Glomerular endothelial cell (primary cell): ENCODE measurements around the gene AMACR. TPM values are rescaled to one million over a fixed set of nuclear protein-coding genes. Genes with fewer than 3 reads are reported as not detected.
"Not testable (repeated sequence)": the region's sequence is repeated elsewhere in the genome, so short reads cannot be mapped to it uniquely, and the experiment has no call there.

Experiments used
- DNase-seq: peaks from one replicate; pipeline ENCODE4 v3.0.0-alpha.2; 2011; ENCODE audit warnings: low read depth, low spot score; ENCODE audit errors: extremely low read depth
- total RNA-seq: library from RNA; depleted of rRNA; stranded (reverse); fragments of >200 nt; gene quantifications from 2 replicates; pipeline ENCODE4 v1.2.3, GENCODE V29; 2015

The AMACR gene
- total RNA-seq, 1 donor from 2014 or later = 17.2 TPM

- no peak for DNase-seq
These were observed 30.5 kb upstream of the AMACR start for GRCh38 chr5:34038390-34038789.

GRCh38 chr5:34037726-34038125 is 29.9 kb upstream of the AMACR start:
- no peak for DNase-seq

- no peak for DNase-seq
These were observed 27.9 kb upstream of the AMACR start for GRCh38 chr5:34035756-34036155.

GRCh38 chr5:34034534-34035327 is 26.9 kb upstream of the AMACR start:
- no peak for DNase-seq

- no peak for DNase-seq
These were observed 24.1 kb upstream of the AMACR start for GRCh38 chr5:34031966-34032365.

GRCh38 chr5:34031117-34031516 is 23.3 kb upstream of the AMACR start:
- DNase-seq = no peak

GRCh38 chr5:34030585-34030984 is 22.7 kb upstream of the AMACR start:
- not testable (repeated sequence) for DNase-seq

GRCh38 chr5:34030048-34030447 is 22.2 kb upstream of the AMACR start:
- DNase-seq = no peak

- DNase-seq = no peak
These were observed 20.5 kb upstream of the AMACR start for GRCh38 chr5:34028349-34028748.

GRCh38 chr5:34026089-34026761 is 18.4 kb upstream of the AMACR start:
- no peak for DNase-seq

- DNase-seq = no peak
These were observed 14.4 kb upstream of the AMACR start for GRCh38 chr5:34022121-34022705.

- no peak for DNase-seq
These were observed 13.5 kb upstream of the AMACR start for GRCh38 chr5:34021334-34021733.

GRCh38 chr5:34020726-34021125 is 12.9 kb upstream of the AMACR start:
- DNase-seq = no peak

- no peak for DNase-seq
These were observed 9.4 kb upstream of the AMACR start for GRCh38 chr5:34017254-34017653.

GRCh38 chr5:34016750-34017149 is 8.9 kb upstream of the AMACR start:
- no peak for DNase-seq

- no peak for DNase-seq
These were observed 8.4 kb upstream of the AMACR start for GRCh38 chr5:34016222-34016621.

- DNase-seq = no peak
These were observed 7.4 kb upstream of the AMACR start for GRCh38 chr5:34015120-34015822.

GRCh38 chr5:34014626-34015025 is 6.8 kb upstream of the AMACR start:
- no peak for DNase-seq

GRCh38 chr5:34013547-34013946 is 5.7 kb upstream of the AMACR start:
- DNase-seq = no peak

- no peak for DNase-seq
These were observed 4.9 kb upstream of the AMACR start for GRCh38 chr5:34012791-34013190.

GRCh38 chr5:34011536-34011935 is 3.7 kb upstream of the AMACR start:
- no peak for DNase-seq
